Suprapubic skin (tissue), 4 donors: ENCODE data around the gene C11orf58.

Source experiments
- EP300 ChIP-seq: sonication (generic); formaldehyde crosslinking; IDR thresholded peaks from one replicate; pipeline ENCODE4 v1.6.1; 2017; ENCODE audit warnings: antibody characterized with exemption
- POLR2A ChIP-seq, 2 donors: fragments of 450-650 bp; IDR thresholded peaks; one replicate each; pipeline ENCODE4 v1.6.1; 2017; ENCODE audit warnings: antibody characterized with exemption in 2 of 2, mild to moderate bottlenecking in 2 of 2, moderate library complexity in 2 of 2
- POLR2AphosphoS5 ChIP-seq, 3 donors: sonication (generic); formaldehyde crosslinking; IDR thresholded peaks; one replicate each; pipeline ENCODE4 v1.6.1; 2017; ENCODE audit warnings: antibody characterized with exemption in 3 of 3
- TF ChIP-seq, protein P1 (sequence below), 2 donors: fragments of 200-600 bp in 1 of 2; fragments of 450-650 bp in 1 of 2; sonication (generic) in 1 of 2; IDR thresholded peaks; one replicate each; pipeline ENCODE4 v1.5.1; 2016 to 2019; ENCODE audit warnings: antibody characterized with exemption in 2 of 2, mild to moderate bottlenecking in 1 of 2, moderate library complexity in 1 of 2

DNA sequence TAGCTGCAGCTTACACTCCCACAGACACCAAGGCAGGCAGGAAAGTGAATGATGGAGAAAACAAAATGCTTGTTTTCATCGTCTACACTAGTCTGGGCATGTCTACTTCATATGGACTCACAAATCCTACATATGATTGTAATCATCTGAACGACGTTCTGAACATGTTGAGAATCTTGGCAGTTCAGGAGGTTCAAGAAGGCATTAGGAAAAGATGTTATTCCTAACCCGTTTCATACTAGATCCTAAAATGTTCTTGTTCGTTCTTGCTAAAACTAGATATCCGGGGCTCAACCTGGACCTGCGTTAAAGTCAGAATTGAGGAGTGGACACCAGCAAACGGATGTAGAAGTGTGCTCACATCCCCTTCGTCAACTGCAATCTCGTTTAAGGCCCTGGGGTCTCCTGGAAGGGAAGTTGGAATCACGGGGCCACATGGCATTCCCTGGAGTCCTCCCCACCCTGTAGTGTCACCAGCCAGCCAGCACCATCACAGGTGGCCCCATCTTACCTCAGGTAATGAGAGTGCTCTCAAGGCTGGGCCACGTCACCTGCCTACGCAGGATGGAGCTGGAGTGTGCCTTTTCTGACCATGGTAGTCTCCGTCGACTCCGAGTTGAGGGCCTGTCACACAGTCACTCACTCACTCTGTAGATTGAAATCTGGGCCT is 37.3 kb downstream of the C11orf58 start:
- TF ChIP-seq, protein P1, sequence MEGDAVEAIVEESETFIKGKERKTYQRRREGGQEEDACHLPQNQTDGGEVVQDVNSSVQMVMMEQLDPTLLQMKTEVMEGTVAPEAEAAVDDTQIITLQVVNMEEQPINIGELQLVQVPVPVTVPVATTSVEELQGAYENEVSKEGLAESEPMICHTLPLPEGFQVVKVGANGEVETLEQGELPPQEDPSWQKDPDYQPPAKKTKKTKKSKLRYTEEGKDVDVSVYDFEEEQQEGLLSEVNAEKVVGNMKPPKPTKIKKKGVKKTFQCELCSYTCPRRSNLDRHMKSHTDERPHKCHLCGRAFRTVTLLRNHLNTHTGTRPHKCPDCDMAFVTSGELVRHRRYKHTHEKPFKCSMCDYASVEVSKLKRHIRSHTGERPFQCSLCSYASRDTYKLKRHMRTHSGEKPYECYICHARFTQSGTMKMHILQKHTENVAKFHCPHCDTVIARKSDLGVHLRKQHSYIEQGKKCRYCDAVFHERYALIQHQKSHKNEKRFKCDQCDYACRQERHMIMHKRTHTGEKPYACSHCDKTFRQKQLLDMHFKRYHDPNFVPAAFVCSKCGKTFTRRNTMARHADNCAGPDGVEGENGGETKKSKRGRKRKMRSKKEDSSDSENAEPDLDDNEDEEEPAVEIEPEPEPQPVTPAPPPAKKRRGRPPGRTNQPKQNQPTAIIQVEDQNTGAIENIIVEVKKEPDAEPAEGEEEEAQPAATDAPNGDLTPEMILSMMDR (IDR thresholded peaks at IDR 0.05) = no peak
- TF ChIP-seq POLR2A (IDR thresholded peaks at IDR 0.05) (no peak), POLR2AphosphoS5 (IDR thresholded peaks at IDR 0.05) (no peak), EP300 (no peak)
